Activated T-cell treated with anti-CD3 and anti-CD28 coated beads, Interleukin-2, amount 50 U/mL, for 48 hours (primary cell): Measurements from ENCODE around the gene CHMP4B.

Experiments
- DNase-seq, 2 experiments: peaks; one replicate each; pipeline ENCODE4 v3.0.0-alpha.2; 2020

CHMP4B gene

GRCh38 chr20:33841436-33841799 lies 30.3 kb downstream of the CHMP4B start:
- no peak for DNase-seq

DNA sequence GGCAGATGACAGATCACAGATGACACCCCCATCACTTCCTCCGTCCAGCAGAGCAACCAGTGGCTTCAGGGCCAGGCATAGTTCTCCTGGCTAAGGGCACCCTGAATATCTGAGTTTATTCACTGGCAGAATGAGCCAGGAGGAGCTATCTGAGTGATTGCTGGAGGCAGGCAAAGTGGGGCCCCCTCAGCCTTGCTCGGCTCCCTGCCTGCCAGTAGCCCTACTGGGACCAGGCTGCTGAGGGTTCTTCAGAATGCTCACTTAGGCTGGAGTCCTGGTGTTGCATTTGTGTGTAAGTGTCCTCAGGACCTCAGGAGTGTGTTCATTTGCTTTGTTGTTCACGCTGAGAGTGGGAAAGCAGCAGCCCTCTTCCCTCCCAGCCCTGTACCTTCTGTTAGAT lies 31.2 kb downstream of the CHMP4B start:
- no peak for DNase-seq

GRCh38 chr20:33843050-33843449 lies 31.9 kb downstream of the CHMP4B start:
- no peak for DNase-seq

DNA sequence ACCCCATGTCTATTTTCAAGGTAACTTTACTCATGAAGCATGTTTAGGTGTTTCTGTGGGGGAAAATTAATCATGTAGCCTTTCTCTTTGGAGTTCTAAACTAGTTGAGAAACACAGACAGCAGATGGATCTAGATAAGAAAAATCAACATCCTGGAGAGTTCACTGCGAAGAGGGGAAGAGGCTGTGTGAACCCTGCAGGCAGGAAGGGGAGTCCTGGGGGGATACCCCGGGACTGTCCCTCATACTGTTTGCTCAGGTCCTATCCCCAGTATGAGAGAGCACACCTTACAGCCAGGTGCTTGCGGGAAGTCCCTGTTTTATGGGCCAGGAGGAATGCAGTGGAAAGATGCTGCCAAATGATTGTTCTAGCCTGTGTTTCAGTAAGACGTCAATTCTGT lies 32.7 kb downstream of the CHMP4B start:
- no peak for DNase-seq

GRCh38 chr20:33846291-33846935 lies 35.3 kb downstream of the CHMP4B start:
- no peak for DNase-seq

DNA sequence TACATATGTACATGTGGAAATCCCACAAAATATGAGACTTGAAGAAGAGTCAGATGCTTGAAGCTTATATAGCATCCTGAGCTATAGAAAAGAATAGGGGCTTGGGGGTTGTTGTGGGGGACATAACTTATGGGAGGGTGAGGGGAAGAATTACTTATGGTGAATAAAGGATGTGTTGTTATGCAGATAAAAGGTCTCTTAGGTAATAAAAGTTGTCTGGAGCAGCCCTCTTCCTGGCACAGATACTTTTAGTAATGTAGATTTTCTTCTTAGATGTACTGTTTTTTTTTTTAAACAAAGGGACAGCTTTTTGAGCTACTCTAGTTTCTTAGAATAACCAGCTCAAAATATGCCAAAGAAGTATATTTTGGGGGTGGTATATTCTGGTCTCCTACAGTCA lies 35.9 kb downstream of the CHMP4B start:
- DNase-seq: no peak

DNA sequence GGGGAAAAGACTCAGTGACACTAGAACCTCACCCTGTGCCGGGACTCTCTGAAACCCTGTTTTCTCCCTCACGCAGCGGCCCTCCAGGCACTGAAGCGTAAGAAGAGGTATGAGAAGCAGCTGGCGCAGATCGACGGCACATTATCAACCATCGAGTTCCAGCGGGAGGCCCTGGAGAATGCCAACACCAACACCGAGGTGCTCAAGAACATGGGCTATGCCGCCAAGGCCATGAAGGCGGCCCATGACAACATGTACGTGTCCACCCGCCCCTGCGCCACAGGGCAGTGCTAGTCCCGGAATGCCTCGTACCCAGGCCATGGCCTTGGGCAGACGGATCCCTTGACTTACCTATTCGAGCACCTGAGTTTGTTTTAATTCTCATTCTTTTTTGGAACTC lies 37.2 kb downstream of the CHMP4B start:
- no peak for DNase-seq

GRCh38 chr20:33850159-33850558 lies 39.0 kb downstream of the CHMP4B start:
- DNase-seq: no peak

DNA sequence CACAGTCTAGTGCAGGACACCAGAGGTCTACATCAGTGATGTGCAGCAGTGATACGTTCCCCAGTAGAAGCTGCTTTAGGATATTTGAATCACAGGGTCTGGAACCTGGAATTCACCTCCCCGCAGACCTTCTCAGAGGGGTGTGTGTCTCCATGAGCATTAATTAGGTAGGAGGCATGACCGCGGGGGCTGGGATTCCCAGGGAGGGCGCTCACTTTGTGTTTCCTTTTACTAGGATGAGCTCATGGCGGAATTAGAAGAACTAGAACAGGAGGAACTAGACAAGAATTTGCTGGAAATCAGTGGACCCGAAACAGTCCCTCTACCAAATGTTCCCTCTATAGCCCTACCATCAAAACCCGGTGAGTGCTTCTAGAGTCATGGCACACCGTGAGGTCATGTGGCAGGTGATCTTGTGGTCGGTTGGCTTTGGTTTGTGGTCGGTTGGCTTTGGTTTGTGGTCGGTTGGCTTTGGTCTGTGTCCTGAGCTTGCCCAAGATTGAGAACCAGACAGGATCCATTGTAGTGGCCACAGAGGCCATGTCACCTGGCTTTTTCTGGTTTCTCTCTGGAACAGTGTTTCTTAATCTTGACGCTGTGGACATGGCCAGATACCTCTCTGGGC lies 40.8 kb downstream of the CHMP4B start:
- DNase-seq: no peak

DNA sequence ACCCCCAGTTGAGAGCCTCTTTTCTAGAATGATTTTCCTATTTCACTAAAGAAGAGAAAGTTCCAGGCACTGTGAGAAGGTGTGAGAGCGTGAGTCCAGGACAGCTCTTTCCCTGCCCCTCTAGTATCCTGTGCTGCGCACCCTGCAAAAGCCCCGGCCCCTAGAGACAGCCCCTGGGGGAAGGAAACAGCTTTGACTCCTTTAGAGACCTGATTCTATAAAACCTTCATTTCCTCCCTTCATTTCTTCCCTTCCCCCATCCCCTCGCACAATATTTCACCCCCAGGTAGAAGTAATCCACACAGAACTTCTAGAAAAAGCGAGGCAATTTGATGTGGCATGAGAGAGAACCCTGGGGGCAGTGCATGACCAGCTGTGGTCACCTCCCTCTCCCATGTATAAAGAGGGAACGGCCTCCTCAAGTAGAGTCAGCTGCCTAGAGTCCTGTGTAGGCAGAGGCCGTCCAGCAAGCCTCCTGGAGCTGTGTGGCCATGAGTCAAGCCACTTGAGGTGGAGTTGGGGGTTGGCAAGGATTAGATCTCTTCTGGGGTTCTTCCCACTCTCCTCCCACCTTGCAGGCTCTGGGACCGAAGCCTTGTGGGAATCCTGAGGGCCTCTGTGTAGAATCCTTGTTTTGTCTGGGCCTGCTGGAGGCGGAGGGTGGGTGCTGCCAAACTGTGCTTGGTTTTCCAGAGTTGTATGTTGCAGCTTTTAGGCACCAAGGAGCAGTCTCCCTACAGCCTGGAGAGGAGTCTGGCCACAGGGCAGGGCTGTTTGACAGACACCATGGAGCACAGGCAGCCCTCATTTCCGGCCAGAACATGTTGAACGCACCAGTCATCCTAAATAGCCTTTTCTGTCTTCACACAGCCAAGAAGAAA lies 41.7 kb downstream of the CHMP4B start:
- DNase-seq: peak in 1 of 2 experiments; percentile 27

DNA sequence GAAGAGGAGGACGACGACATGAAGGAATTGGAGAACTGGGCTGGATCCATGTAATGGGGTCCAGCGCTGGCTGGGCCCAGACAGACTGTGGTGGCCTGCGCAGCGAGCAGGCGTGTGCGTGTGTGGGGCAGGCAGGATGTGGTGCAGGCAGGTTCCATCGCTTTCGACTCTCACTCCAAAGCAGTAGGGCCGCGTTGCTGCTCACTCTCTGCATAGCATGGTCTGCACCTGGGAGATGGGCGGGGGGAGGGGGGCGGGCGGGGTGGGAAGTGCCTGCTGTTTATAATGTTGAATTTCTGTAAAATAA lies 42.3 kb downstream of the CHMP4B start:
- DNase-seq: peak in 1 of 2 experiments; percentile 42

- DNase-seq: no peak
Measured at GRCh38 chr20:33857722-33858563, 46.8 kb downstream of the CHMP4B start.

- no peak for DNase-seq
Measured at GRCh38 chr20:33858666-33859065, 47.5 kb downstream of the CHMP4B start.

- DNase-seq: peak; percentile 37
Measured at GRCh38 chr20:33859157-33859695, 48.1 kb downstream of the CHMP4B start.

- DNase-seq: no peak
Measured at GRCh38 chr20:33859751-33860150, 48.6 kb downstream of the CHMP4B start.

- no peak for DNase-seq
Measured at GRCh38 chr20:33861458-33861857, 50.3 kb downstream of the CHMP4B start.

GRCh38 chr20:33862709-33863403 lies 51.7 kb downstream of the CHMP4B start:
- DNase-seq: peak; percentile 61 to 67

DNA sequence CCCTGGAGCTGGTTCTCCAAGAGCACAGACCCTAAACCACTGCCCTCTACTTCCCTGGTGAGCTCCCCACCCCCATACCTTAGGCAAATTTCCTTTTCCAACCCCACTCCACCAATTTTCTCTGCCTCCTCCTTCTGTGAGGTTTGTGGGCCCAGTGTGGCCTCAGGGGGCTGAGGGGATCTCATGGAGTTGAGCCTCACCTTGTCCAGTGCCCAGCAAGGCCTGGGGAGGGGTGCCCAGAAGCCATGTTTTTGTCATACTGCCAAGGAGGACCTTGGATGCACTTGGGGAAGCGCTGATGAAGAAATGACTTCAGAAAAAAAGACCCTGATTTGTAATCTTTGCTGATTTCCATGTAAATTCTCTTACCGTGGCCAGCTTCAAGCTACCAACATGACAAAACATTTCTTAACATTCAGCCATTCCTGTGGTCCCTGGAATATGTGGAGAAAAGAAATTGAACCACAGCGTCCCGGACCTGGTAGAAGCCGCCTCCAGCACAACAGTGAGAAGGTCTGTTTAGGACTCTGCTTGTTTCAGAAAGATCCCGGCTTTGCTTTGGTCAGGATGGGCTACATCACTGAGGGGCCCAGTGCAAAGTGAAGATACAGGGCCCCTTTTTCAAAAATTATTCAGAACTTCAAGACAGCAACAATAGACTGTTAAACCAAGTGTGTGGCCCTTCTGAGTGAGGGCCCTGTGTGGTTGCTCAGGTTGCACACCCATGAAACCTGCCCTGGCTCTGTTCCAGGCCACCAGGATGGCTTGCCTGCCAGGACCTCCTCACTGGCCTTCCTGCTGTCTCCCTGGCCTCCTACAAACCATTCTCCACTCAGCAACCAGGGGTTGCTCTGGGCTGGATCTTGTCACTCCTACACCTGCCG lies 52.5 kb downstream of the CHMP4B start:
- DNase-seq: no peak

GRCh38 chr20:33864324-33864963 lies 53.3 kb downstream of the CHMP4B start:
- DNase-seq: no peak

- no peak for DNase-seq
Measured at GRCh38 chr20:33865761-33866370, 54.7 kb downstream of the CHMP4B start.
